ENCODE measurements around the gene SCN4B.
"Not testable (repeated sequence)": the region's sequence is repeated elsewhere in the genome, so short reads cannot be mapped to it uniquely, and the experiment has no call there.

The SCN4B gene

GRCh38 chr11:118152552-118153471 is at the start of gene SCN4B:
SCN4B (minus strand) TSS chr11:118152823; CDS start chr11:118152673, 150 bp downstream.
- peak; percentile 58 for DNase-seq

- DNase-seq, result no peak
These were observed 49.3 kb upstream of the SCN4B start for GRCh38 chr11:118201966-118202365.

DNA sequence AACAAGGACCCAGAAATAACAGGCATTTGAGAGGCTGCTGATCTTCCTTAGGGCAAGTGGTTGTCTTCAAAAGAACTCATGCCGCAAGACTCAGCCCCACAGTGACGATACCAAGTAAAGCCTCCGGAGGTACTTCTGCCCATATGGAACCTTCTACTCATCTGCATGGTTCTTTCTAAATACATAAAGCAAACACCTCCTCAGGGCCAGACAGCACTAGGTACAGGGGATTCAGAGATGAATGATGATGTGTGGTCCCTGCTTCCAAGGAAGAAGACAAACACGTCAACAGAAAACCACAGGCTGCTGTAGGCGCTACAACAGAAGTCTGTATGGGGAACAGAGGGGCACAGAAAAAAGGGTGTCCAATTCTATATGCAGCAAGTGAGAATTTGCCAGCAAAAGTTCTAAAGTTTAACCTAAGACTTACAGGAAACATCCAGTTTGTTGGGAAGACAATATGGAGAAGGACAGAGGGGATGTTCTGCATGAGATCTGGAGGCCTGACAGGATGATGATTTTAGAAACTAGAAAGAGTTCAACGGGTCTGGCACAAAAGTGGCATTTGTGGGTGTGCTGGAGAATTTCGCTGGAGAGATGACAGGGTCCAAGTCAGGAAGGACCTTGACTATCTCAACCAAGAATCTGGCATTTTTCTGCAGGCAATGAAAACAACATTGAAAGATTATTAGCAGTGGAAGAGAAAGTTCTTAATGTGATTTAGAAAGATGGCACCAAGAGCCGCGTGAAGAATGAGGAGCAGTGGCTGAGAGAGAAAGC is 48.5 kb upstream of the SCN4B start:
- no peak for DNase-seq

- DNase-seq, result no peak
These were observed 47.9 kb upstream of the SCN4B start for GRCh38 chr11:118200497-118200896.

GRCh38 chr11:118199135-118199534 is 46.5 kb upstream of the SCN4B start:
- DNase-seq, result no peak

DNA sequence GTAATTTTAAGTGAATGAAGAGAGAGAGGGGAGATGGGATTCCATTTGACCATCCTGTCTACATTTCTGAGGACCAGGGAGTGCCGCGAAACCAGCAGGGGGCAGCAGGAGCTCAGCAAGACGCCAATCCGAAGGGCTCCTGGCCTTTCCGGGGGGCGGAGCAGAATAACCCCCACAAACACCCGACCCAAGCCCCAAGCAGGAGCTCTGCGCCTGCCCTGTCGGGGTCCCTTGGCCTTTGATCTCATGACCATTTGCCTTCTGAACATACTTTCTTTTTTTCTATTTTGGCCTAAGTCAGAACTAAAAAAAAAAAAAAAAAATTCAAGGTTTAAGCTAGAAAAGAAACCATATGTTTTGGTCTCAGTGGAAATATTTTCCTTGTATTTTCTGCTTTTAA is 45.7 kb upstream of the SCN4B start:
- DNase-seq, result peak; percentile 8

GRCh38 chr11:118194835-118195627 is 42.4 kb upstream of the SCN4B start:
- DNase-seq, result peak; percentile 65

- DNase-seq, result no peak
These were observed 41.4 kb upstream of the SCN4B start for GRCh38 chr11:118193910-118194566.

DNA sequence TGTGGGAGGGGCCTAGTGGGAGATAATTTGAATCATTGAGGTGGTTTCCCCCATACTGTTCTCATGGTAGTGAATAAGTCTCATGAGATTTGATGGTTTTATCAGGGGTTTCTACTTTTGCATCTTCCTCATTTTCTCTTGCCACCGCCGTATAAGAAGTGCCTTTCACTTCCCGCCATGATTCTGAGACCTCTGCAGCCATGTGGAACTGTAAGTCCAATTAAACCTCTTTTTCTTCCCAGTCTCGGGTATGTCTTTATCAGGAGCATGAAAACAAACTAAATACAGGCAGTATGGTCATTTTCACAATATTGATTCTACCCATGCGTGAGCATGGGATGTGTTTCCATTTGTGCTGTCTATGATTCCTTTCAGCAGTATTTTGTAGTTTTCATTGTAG is 40.2 kb upstream of the SCN4B start:
- DNase-seq, result not testable (repeated sequence)

- not testable (repeated sequence) for DNase-seq
These were observed 38.4 kb upstream of the SCN4B start for GRCh38 chr11:118190942-118191506.

DNA sequence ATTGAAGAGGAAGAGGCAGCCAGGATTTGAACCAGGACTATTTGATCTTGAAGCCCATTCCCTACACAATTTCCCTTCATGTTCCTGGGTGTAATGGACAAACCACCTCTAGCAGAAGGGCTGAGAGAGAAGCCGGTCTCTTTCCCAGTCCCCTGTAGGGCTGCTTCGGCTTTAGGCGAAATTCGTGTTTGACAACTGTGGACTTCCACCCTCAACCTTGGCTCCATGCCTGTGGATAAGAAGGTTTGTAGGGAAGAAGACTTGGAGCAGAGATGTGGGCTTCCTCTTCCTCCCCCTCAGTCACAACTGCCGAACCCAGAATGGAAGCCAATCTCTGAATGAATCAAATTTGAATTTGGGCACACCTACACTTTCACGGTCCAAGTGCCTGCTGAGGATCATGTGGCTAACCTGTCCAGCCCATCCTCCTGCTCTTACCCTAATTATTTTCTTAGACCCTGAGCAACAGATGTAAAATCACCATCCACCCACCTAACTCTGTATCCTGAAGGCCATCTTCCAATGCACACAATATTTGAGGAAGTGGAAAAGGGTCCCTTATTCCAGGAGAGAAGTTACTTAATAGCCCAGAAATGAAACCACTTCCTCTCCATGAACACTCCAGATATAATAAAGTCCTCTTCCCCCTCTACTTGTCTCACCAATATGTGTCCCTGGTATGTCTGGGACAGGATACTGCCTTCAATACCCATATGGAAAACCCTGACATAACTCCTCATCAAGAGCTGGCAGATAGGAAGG is 33.9 kb upstream of the SCN4B start:
- DNase-seq, result no peak

DNA sequence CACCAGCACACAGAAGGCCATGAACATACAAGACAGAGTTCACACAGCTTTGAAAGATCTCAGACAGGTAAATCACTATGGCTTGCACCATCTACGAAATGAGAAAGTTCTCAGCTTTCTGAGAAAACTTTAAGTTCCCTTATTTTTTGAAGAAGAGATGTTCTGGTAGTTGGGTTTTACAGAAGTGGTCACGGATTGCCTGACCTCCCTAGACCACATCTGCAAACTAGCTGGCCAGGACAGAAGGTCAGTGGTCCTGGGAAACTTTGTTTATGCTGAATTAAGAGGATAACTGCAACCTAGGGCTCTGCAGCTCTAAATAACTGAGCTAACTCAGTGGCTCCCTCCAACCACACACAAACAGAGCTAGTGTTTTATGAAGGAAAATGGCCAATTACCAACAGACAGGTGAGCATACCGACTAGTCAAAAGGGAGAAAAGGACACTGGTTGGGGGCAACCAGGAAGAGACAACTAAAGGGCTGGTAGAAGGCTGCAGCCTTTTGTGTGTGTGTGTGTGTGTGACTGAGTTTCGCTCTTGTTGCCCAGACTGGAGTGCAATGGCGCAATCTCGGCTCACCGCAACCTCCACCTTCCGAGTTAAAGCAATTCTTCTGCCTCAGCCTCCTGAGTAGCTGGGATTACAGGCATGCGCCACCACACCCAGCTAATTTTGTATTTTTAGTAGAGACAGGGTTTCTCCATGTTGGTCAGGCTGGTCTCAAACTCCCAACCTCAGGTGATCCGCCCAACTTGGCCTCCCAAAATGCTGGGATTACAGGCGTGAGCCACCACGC is 32.4 kb upstream of the SCN4B start:
- no peak for DNase-seq

DNA sequence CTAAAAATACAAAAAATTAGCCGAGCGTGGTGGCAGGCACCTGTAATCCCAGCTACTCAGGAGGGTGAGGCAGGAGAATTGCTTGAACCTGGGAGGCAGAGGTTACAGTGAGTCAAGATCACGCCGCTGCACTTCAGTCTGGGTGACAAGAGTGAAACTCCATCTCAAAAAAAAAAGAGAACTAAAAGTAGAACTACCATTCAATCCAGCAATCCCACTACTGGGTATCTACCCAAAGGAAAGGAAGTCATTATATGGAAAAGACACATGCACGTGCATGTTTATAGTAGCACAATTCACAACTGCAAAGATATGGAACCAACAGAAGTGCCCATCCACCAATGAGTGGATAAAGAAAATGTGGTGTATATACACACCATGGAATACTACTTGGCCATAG is 31.1 kb upstream of the SCN4B start:
- DNase-seq, result not testable (repeated sequence)

- DNase-seq, result no peak
These were observed 27.7 kb upstream of the SCN4B start for GRCh38 chr11:118180300-118180703.

- no peak for DNase-seq
These were observed 24.1 kb upstream of the SCN4B start for GRCh38 chr11:118176778-118177134.

DNA sequence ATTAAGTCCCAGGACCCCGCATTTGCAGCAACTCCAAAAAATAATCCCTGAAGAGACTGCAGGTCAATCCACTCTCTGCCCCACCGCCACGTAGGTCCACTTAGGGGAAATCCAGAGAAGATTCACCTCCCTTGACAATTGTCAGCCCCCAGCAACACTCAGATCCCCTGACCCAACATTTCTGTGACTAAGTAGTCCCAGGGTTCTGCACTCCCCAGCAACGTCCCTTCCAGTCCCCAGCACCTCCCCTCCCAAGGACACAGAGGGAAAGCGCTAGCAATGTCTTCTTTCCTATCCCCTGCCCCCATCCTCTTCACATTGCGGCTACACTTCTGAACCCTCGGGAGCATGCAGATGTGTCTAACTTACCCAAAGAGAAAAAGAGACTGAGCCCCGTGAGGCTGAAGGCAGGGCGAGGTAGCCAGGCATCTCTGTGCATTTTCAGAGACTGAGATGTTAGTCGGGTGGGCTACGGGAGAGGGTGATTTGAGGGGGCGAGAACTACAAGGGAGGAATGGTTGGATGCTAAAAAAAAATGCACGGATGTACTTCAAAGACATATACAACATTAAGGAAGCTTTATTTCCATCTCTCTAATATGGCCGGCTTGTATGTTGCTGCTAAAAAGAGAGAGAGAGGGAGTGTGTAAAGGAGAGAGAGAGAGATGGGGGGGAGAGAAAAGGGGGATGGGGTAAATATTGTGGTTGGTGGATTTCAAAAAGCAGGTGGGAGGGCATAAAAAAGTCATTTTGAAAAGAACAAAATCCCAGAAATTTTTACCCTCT is 23.6 kb upstream of the SCN4B start, which contains the start of gene SCN2B:
TSS of gene SCN2B (minus strand) at position 647 of the 785 bp plus-strand sequence. CDS start at position 439, 208 bp downstream.
- no peak for DNase-seq

DNA sequence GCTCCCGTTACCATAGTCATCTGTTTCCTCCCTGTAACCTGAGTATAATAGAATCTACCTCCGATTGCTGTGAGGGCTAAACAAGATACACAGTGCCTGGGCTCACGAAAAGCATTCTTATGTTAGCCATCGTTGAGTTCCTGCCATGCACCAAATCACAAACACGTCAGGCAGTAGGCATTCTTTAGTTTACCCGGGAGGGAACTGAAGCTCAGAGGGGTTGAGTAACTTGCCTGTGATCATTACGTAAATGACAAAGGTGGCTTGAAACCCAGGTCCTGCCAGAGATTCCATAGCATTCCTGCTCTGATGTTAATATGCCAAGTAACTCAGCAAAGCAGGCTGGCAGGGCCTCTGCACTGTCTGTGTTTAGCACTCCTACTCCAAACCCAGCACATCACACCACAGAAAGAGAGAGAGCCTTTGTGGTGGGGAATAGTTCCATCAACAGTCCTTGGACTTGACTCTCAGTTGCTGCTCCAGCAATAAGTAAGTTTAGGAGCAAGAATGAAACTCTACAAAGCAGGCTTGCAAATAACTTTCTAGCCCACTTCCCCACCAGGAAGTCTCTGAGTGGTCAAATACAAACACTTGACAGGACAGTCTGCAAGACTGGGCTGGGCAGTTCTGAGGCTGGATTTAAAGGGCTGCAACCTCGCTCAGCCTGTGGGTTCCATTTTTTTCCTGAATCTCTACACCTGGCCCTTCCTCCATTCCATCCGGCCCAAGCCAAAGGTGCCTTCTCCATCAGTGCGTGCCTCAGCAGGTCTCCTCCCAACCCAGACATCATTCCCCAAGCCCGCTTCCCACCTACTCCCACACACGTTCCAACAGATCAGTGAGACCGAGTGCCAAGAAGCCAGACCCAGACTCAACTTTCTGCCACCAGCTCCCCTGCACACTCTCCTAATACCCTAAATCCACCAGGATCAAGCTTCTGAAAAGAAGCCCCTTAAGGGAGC is 22.7 kb upstream of the SCN4B start:
- peak; percentile 10 for DNase-seq

- DNase-seq, result no peak
These were observed 21.5 kb upstream of the SCN4B start for GRCh38 chr11:118174006-118174567.

Measured in NCI-H2107 (cell line).